Activated gamma-delta T cell treated with Interleukin-2 at 50 U/mL for 16 hours (primary cell): ENCODE data around the gene SPTBN4.
"Not testable (repeated sequence)": the region's sequence is repeated elsewhere in the genome, so short reads cannot be mapped to it uniquely, and the experiment has no call there.

Source experiments
- DNase-seq: peaks from one replicate; pipeline ENCODE4 v3.0.0-alpha.2; 2020

SPTBN4 gene

DNA sequence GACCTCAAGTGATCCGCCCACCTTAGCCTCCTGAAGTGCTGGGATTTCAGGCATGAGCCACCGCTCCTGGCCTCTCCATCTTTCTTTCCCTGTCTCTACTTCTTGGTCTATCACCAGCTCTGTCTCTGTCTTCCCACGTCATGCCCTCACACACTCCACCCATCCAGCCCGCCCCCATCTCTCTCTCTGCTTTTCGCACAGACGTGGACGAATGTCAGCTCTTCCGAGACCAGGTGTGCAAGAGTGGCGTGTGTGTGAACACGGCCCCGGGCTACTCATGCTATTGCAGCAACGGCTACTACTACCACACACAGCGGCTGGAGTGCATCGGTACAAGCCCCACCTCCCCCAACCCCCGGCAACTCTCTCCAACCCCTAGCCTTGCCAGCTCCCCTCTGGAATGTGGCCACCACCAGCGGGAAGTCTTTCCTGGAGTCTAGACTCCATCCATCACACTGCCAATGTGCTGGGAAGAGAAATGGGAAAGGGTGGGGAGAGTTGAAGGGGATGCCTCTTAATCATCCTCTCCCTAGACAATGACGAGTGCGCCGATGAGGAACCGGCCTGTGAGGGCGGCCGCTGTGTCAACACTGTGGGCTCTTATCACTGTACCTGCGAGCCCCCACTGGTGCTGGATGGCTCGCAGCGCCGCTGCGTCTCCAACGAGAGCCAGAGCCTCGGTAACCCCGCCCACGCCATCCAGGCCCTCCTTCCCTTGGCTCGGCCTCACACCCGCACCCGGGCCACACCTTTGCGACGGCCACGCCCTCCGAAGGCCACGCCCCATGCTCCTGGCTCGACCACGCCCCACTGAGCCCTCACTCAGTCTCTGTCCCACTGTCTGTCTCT, 156.8 kb downstream of the SPTBN4 start:
- no peak for DNase-seq

DNA sequence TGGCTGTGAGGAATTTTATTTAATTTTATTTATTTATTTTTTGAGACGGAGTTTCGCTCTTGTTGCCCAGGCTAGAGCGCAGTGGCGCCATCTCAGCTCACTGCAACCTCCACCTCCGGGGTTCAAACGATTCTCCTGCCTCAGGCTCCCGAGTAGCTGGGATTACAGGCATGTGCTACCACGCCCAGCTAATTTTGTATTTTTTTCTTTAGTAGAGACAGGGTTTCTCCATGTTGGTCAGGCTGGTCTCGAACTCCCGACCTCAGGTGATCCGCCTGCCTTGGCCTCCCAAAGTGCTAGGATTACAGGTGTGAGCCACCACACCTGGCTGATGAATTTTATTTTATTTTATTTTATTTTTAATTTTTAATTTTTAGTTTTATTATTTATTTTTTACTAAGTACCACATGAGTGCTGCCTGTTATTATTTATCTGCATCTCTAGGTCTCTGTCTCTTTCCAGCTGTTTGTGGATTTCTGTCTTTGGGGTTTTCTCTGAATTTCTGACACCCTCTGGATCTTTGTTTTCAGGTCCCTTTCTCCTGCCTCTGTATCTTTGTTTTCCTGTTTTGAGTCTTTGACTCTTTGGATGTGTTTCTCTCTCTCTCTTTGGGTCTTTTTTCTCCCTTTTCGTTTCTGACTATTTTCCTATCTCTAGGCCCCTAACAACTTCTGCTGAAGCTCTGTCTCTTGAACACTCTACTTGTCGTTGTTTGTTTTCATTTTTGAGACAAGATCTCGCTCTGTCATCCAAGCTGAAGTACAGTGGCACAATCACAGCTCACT, 157.8 kb downstream of the SPTBN4 start:
- not testable (repeated sequence) for DNase-seq

DNA sequence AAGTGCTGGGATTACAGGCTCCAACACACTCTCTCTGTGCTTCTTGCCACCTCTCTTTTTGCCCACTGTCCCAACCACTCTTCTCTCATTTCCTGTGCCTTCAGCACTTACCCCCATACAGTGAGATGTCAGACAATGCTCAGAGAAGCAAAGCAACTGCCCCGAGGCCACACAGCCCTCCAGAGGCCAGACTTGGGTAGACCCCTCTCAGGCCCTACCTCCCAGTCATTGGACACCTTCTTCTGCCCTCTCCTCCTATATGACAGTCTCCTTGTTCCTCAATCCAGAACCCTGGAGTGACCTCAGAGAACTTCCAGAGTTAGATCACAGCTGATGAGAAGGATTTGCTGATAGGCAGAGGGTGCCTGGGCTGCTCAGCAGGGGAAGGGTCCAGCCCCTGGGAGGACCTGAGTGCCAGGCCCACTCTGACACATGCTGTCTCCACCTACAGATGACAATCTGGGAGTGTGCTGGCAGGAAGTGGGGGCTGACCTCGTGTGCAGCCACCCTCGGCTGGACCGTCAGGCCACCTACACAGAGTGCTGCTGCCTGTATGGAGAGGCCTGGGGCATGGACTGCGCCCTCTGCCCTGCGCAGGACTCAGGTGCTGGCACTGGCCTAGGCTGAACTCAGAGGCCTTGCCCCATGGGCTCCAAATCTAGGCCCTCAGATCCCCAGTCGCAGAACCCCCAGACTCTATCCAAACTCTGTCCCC, 158.8 kb downstream of the SPTBN4 start:
- no peak for DNase-seq
